IPS-NIHi11 (cell line): ENCODE measurements around the gene RNPS1.
"Not testable (repeated sequence)": the region's sequence is repeated elsewhere in the genome, so short reads cannot be mapped to it uniquely, and the experiment has no call there.

Experiments used
- DNase-seq: peaks from one replicate; pipeline ENCODE4 v3.0.0; 2012; ENCODE audit warnings: mixed read lengths, low spot score

RNPS1 gene

DNA sequence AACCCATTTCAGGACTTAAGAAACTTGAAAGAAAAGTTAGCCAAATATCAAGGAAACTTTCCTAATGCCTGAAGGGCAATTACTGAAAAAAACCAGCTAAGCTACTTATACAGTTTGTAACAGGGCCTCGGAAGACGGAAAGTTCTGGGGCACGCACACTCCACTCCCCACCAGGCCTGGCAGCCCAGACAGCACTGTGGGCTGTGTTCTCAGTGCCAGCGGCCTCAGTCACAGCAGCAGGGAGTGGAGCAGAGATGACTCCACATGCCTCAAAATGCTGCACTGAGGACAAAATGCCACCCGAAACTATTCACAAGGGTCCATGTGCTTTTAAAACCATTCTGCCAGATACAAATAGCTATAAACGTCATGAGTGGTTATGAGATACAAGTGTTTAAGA is 10.2 kb downstream of the RNPS1 start:
- DNase-seq = no peak

GRCh38 chr16:2256531-2257140 is 11.3 kb downstream of the RNPS1 start:
- no peak for DNase-seq

DNA sequence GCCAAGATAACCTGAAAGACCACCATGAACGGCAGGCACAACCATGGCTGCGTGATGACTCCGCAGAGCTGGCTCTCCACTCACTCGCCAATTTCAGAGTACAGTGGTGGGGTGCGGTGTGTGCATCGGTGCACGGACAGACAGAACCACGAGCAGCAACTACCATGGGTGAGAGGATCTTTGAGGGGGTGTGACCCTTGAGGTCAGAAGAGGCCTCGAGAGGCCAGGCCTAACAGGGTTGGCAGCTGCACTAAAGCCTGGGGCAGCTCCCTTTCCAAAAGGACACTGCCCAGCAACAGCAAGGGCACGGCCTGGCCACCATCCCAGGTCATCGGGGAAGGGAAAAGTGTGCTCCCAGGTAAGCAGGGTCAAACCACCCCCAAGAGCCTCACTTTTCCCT is 14.6 kb downstream of the RNPS1 start:
- DNase-seq = no peak

DNA sequence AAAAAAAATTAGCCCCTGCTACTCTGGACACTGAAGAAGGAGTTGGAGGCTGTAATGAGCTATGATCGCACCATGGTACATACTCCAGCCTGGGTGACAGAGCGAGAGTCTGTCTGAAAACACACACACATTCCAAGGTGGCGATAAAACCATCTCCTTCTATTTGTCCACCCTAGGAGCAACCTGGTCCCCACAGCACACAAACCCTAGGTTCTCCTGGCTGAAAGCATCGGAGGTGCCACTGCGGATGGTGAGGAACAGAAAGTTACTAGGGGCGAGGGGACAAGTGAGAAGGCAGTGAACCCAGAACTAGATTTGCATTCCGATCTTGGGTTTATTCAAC is 15.1 kb downstream of the RNPS1 start:
- DNase-seq = no peak

DNA sequence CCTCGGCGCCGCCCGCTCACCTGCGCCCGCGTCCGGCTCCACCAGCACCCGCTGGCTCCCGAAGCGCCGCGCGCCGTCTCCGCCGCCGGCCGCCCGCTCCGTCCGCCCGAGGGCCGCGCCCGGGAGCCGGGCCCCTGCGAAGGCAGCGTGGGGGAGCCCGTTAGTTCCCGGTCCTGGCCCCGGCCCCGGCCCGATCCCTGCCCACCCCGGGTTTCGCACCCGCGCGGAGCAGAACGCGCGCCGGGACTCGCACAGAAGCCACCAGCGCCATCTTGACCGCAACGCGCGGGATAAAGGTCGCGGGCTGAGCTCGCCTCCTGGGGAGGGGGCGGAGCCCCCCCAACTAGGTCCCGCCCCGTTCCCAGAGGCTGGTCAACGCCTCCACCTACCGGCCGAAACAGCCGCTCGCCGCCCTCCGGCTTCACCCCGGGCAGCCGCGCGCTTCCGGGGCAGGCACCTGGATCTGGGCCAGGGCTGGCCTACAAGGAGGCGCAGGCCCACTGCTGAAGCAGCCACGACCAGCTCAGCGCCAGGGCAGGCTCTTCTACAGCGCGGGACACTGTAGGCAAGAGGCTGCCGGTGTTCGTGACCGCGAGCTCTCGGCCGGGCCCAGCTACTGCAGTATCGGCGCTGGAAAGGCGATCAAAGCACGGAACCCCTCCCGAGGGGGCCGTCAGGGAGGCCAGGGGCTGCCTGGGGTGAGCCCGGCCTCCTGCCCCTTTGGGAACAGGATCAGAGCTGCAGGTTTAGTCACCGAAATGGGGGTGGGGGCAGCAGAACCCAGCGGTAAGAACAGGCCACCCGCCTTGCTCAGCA is 16.4 kb downstream of the RNPS1 start, which contains the start of gene ECI1:
TSS of gene ECI1 (minus strand) at position 292 of the 816 bp plus-strand sequence. CDS start at position 271, 21 bp downstream.
- peak; percentile 100 for DNase-seq

DNA sequence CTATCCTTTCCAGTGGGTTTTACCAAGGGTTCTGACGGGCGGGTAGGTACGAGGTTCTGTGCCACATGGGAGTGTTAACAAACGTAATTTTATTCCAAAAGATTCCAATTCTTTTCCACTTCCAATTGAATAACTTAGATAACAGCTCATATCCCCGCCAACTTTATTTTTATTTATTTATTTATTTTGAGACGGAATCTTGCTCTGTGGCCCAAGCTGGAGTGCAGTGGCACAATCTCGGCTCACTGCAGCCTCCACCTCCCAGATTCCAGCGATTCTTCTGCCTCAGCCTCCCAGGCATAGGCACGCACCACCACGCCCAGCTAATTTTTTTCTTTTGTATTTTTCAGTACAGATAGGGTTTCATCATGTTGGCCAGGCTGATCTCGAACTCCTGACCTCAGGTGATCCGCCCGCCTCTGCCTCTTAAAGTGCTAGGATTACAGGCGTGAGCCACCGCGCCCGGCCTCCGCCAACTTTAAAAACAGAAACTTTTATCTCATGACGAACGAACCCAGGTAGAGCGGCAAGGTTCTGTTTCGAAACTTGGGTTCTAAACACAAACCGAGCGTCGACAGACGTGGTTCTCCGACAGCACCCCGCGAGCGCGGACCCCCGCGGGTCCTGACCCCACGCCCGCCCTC is 17.2 kb downstream of the RNPS1 start:
- DNase-seq = no peak

- no peak for DNase-seq
Observed at GRCh38 chr16:2246301-2246885, 21.5 kb downstream of the RNPS1 start.

DNA sequence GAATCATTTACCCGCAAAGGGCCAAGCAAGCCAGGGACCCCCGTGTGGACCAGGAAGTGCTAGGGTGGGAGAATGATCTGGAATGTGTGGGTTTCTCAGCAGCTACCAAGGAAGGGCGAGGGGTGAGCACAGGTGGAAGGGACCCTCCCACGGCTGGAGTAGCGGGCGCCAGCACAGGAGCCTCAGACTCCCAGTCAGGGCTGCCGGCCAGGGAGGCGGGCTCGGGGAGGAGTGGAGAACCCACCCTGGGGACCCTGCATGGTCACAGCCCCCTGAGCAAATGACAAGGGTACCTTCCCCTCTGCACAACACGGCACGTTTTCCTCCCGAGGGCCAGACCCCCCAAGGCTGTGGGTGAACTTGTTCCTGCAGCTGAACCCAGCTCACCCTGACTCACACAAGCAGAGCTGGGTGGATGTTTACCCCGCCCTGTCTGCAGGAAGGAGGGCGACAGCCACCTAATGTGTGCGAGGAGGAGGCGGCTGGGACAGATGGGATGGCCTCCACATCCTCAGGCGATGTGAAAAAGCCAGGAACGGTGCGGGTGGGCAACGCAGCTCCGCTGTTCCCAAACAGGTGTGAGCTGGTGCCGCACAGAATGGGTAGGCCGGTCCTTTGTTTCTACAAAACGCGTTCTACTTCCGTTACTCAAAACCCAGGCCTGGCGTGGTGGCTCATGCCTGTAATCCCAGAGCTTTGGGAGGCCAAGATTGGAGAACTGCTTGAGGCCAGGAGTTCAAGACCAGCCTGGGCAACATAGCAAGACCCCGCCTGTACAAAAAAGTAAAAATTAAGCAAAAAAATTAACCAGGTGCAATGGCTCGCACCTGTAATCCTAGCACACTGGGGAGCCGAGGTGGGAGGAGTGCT is 22.8 kb downstream of the RNPS1 start:
- no peak for DNase-seq

GRCh38 chr16:2244301-2244700 is 23.6 kb downstream of the RNPS1 start:
- DNase-seq = peak; percentile 65

- no peak for DNase-seq
Observed at GRCh38 chr16:2243781-2244180, 24.1 kb downstream of the RNPS1 start.

GRCh38 chr16:2243031-2243528 is 24.8 kb downstream of the RNPS1 start:
- peak; percentile 60 for DNase-seq

- DNase-seq = no peak
Observed at GRCh38 chr16:2242598-2242997, 25.3 kb downstream of the RNPS1 start.

DNA sequence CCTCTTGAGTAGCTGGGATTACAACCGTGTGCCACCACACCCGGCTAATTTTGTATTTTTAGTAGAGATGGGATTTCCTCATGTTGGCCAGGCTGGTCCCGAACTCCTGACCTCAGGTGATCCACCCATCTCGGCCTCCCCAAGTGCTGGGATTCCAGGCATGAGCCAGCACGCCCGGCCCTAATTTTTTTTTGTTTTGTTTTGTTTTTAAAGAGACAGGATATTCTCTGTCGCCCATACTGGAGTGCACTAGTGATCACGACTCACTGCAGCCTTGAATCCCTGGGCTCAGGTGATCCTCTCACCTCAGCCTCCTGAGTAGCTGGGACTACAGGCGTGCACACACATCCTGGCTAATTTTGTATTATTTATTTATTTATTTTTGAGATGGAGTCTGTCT is 27.6 kb downstream of the RNPS1 start:
- DNase-seq = not testable (repeated sequence)

GRCh38 chr16:2238838-2239675 is 28.9 kb downstream of the RNPS1 start:
- peak; percentile 71 for DNase-seq

DNA sequence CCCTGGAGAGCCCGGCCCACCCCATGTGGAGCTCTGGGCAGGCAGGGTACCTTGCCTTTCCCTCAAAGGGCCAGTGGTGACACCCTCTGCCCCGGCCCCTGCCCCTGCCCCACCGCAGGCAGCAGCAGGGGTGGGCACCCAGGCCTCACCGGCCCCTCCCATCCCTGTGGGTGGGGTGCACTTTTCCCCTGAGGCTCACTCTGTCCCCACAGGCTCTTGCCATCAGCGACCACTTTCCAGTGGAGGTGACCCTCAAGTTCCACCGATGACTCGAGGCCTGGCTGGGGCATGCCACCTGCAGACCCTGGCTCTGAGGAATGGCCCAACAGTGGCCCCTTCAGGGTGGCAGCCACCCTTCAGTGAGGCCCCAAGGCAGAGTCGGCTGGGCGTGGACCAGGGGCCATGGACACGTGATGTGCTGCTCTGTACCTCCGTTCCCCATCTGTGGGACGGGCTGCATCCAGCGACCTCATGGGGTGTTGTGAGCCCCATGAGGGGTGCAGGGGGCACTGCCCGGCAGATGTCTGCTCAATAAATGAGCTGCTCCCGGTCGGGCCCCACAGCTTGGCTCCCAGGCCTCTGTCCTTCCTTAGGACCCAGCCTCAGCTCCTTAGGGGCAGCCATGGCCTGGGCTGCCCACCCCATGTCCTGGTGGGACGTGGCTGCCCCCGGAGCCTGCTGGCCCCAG is 29.6 kb downstream of the RNPS1 start:
- DNase-seq = peak; percentile 58

- peak; percentile 55 for DNase-seq
Observed at GRCh38 chr16:2237493-2238149, 30.3 kb downstream of the RNPS1 start.

GRCh38 chr16:2237102-2237482 is 30.8 kb downstream of the RNPS1 start:
- no peak for DNase-seq

GRCh38 chr16:2236337-2237101 is 31.4 kb downstream of the RNPS1 start, which contains the start of gene DNASE1L2:
Gene DNASE1L2 (plus strand): TSS chr16:2236444. CDS start chr16:2236817, 373 bp downstream.
- DNase-seq = peak; percentile 79
